Middle frontal gyrus (tissue), 1 donor: ENCODE measurements around the gene DEDD.

Source experiments
- DNase-seq: peaks from one replicate; pipeline ENCODE4 v3.0.0-alpha.2; 2015; ENCODE audit warnings: low spot score; ENCODE audit errors: extremely low spot score

Gene DEDD

GRCh38 chr1:161092621-161093028, 39.8 kb downstream of the DEDD start:
- no peak for DNase-seq

GRCh38 chr1:161091796-161092507, 40.5 kb downstream of the DEDD start:
- DNase-seq: no peak

DNA sequence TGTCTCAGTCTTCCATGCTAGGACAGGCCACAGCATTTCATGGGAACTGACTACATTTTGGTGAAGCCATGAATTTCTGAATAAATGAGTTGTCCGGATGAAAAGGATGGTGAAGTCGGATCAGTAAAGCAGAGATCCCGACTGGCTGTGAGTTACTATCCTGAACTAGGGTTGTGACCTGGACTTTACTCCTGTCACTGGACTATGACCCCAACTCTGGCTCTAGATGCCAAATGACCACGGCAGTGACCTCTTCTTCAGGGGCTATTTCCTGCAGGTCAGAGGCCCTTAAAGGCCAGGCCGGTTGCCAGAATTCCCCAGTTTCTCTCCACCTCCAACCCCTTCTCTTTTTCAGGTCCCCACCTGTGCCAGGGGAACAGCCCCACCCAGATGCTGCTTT, 41.4 kb downstream of the DEDD start:
- no peak for DNase-seq

- no peak for DNase-seq
Measured at GRCh38 chr1:161090617-161091016, 41.9 kb downstream of the DEDD start.

- DNase-seq: no peak
Measured at GRCh38 chr1:161089938-161090337, 42.5 kb downstream of the DEDD start.

GRCh38 chr1:161089251-161089924, 43.1 kb downstream of the DEDD start, which contains the start of gene NECTIN4:
Gene NECTIN4, minus strand, starts transcription at chr1:161089558. Its CDS starts 262 bp downstream, at chr1:161089296.
- DNase-seq: no peak

DNA sequence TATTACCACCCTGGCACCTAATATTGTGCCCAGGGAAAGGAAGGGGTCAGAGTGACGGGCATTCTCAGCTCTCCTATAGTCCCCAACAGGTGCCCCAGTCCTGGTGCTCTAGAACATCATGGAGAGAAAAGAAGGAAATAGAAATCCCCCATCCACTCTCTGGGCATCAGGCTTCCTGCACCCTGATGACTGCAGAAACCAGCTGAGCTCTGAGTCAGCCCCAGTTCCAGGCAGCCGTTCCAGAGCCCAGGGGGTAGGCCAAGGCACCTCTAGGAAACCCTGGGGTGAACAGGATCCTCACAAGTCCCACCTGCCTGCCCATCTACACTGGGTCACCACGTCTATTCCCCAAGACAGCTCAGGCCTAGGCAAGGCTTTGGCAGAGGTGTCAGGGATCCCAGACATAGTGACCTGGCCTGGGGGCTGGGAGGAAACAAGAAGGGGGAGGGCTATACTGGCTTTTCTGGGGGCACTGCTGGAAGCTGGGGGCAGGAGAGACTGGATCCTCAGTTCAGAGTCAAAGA, 43.8 kb downstream of the DEDD start:
- no peak for DNase-seq

DNA sequence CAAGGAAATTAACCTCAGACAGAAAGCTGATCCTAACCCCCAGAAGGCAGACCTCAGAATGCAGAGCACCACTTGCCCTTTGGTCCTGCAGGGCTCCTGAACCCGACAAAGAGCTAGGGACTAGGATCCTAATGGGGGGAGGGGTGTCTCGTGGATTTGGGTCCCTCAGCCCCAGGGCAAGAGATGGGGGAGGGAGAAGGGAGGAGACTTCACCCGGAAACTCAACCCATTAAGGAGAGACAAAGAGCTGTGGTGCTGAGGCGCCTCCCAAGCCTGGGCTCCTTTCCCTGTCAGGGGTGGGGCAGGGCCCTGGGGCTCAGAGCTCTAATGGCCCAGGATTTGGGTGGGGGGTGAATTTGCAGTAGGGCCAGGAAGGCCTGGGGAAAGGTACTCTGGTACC, 46.0 kb downstream of the DEDD start:
- DNase-seq: no peak

DNA sequence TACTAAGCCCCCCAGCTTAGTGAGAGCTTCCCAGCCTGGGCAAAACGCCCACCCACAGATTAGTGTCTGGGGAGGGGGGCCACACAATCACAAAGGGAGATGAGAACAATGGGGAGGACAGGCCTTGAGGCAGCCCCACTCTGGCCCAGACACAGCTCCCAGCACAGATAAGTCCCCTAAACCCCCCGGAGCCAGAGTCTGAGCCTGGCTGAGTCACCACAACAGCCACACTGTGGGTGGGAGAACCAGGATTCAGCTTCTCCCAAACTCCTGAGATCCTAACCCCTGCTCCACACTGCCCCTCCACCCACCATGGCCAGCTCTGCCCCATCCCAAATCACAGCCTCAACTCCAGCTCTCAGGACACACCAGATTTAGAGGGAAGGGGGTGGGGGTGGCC, 47.3 kb downstream of the DEDD start:
- no peak for DNase-seq

- DNase-seq: no peak
Measured at GRCh38 chr1:161084597-161084988, 47.9 kb downstream of the DEDD start.

- DNase-seq: no peak
Measured at GRCh38 chr1:161083748-161084596, 48.5 kb downstream of the DEDD start.

DNA sequence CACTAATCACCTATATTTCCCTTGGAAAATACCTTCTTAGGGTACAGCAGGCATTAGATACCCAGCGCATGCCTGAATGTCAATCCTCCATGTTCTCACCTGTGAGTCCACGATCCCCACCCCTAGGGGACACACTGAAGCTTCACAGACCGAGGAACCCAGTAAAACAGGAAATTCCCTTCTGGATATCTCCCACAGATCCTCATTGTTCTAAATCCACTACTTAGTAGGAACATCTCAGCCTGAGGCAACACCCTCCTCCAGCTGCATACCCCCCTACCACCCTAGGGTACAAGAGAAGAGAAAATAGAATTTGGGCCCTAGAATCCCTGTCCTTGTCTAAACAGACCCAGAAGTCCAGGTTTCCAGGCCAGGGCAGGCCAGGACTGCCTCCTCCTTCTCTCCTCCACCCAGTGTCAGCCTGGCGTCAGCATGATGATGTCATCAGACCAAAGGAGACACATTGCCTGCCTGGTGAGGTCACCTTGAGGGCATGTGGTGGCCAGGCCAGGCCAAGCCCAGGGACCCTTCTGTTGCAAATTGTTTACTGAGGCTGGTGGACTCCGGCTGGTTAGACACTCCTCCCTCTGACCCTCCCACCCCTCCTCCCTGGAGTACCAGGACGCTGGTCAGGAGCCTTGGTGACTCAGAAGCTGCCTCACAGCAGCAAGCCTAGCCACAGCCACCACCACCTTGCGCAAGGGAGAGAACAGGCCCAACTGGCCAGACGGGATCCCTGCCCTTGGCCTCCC, 49.3 kb downstream of the DEDD start:
- no peak for DNase-seq

DNA sequence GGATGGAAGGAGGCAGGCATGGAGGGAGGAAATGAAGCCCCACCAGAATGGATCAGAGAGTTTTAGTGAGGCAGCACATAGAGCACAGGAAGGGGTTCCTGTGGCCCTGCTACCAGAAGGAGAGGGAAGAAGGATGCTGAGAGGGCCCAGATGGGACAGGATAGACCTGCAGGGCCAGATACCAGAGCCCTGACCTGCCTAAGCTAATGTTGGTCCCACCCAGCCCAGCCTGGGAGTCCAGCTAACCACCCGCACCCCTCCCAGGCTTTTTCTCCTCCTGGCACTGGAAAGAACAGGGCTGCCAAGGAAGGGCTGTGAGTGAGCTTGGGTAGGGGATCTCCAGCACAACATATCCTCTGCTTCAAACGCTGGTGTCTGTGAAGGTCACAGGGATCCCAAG, 50.0 kb downstream of the DEDD start:
- DNase-seq: no peak

GRCh38 chr1:161081519-161081918, 50.9 kb downstream of the DEDD start:
- no peak for DNase-seq

GRCh38 chr1:161080441-161081405, 51.7 kb downstream of the DEDD start:
- no peak for DNase-seq

DNA sequence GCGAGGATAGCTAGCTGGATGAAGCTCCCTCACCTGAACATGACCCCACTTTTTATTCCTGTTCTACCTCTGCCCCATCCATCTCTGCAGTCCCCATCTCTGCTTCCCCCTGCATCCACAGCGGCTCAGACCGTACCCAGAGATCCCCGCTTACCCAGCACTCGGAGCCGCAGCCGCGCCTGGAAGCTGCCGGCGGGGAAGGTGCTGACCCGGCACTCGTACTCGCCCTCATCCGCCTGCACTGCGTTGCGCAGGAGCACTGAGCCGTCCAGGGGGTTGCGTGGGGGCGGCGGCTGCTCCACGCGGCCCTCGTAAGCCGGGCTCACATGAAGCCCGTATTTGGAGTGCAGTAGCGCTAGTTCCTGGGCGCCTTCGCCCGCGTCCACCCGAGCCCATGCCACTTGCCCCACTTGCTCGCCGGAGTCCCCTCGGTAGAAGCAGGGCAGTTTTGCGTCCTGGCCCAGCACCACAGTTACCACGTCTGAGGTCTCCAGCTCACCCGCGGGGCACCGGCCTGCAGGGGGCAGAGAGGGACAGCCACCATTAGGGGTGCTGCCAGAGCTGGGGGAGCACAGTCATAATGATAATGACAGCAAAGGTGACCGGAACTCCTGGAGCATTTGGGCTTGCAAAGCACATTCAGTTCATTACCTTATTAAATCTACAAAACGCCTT, 52.9 kb downstream of the DEDD start:
- no peak for DNase-seq

GRCh38 chr1:161077426-161077825, 55.0 kb downstream of the DEDD start:
- no peak for DNase-seq

- DNase-seq: no peak
Measured at GRCh38 chr1:161076410-161076809, 56.1 kb downstream of the DEDD start.

GRCh38 chr1:161074676-161075368, 57.6 kb downstream of the DEDD start:
- no peak for DNase-seq
